ENCODE data around the gene SIK1. TPM values are rescaled to one million over a fixed set of nuclear protein-coding genes. Genes with fewer than 3 reads are reported as not detected.
"Not testable (repeated sequence)": the region's sequence is repeated elsewhere in the genome, so short reads cannot be mapped to it uniquely, and the experiment has no call there.

The SIK1 gene
- total RNA-seq, 1 donor from 2014 or later = 0.59 TPM

GRCh38 chr21:43398000-43398399 is 28.9 kb downstream of the SIK1 start:
- DNase-seq (ENCODE audit: low read depth, low spot score) = not testable (repeated sequence)

GRCh38 chr21:43397439-43397808 is 29.5 kb downstream of the SIK1 start:
- not testable (repeated sequence) for DNase-seq (ENCODE audit: low read depth, low spot score)

DNA sequence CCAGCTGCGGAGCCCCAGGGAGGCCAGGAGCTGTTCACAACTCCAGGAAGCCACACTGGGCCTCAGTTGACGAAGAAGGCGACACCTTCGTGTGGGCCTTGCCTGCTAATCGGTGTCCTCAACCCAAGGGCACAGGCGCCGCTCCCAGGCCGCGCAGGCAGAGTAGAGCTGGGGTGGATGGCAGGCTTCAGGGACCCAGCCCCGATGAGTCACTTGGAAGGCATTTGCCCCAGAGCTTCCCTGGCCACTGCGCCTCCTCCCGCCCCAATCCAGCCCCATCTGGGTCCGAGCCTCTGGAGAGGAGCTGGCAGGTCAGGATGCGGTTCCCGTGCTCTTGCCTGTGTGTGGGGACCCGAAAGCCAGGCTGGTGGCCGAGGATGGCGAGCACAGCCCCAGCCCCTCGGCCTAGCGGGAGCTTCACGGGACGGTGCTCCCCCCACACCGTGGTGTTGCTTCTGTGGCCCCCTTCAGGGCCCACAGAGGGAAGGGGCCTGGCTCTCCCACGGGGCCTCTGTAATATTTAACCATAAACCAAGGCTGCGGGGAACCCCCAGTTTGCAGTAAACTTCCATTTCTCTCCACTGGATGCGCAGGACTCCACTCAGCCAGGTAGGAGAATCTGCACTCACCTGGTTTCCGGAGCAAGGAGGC is 30.0 kb downstream of the SIK1 start:
- DNase-seq (ENCODE audit: low read depth, low spot score) = not testable (repeated sequence)

GRCh38 chr21:43383351-43383750 is 43.6 kb downstream of the SIK1 start:
- not testable (repeated sequence) for DNase-seq (ENCODE audit: low read depth, low spot score)

- not testable (repeated sequence) for DNase-seq (ENCODE audit: low read depth, low spot score)
These were observed 44.0 kb downstream of the SIK1 start for GRCh38 chr21:43382902-43383301.

GRCh38 chr21:43380852-43381533 is 45.9 kb downstream of the SIK1 start:
- DNase-seq (ENCODE audit: low read depth, low spot score) = not testable (repeated sequence)

DNA sequence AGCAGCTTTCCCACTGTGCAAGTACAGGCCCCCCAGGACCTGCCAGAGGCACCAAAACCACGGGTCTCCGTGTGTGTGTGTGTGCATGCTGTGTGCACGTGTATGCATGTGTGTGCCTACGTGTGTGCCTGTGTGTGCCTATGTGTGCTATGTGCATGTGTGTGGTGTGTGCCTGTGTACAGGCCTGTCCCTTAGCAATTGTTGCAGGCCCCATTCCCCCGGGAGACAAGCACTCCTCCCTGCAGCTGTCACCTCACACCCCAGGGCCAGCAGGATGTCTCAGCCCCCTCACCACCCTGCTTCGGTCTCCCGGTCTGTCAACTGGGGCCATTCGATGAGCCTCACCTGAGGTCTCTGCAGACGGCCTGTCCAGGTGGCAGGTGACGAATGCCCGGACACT is 46.6 kb downstream of the SIK1 start:
- not testable (repeated sequence) for DNase-seq (ENCODE audit: low read depth, low spot score)

DNA sequence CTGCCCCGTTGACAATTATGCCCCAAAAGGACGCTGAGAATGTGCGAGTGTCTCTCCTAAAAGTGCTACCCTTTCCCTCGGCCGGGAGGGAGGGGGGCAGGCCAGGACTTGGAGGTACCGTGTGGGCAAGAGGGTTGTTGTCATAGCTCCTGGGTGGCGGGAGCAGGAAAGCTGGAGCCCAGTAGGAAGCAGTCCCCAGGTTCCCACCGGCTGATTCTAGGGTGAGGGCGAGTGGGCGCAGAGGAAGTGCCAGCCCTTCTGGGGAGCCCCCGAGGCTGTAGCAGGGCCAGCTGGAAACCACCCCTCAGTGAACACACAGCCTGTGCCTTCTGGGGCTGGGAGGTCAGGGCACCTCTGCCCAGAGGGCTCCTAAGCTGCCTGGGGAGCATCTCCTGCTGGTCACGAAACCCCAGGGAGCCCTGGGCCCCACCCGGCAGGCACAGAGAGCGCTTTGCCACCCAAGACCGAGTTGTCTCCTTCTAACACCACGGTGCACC is 47.3 kb downstream of the SIK1 start:
- not testable (repeated sequence) for DNase-seq (ENCODE audit: low read depth, low spot score)

DNA sequence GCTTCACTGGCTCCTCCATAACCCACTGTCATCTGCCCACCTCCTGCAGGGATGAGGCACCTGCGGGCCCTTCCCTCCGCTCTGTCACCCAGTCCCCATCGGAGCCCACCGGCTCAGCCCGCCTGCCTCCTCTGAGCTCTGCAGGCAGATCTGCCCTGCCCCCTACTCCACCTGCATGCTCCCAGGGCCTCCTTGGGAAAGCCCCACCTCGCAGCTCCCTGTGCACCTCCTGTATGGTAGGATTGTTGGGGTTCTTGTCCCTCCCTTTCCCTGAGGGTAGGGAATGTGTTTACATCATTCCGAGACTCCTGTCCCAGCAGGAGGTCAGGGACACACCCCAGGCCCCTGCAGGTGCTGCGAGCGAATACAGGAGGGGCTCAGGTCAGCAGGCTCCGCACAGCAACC is 50.5 kb downstream of the SIK1 start:
- no peak for DNase-seq (ENCODE audit: low read depth, low spot score)

- DNase-seq (ENCODE audit: low read depth, low spot score) = no peak
These were observed 51.0 kb downstream of the SIK1 start for GRCh38 chr21:43375837-43376477.

DNA sequence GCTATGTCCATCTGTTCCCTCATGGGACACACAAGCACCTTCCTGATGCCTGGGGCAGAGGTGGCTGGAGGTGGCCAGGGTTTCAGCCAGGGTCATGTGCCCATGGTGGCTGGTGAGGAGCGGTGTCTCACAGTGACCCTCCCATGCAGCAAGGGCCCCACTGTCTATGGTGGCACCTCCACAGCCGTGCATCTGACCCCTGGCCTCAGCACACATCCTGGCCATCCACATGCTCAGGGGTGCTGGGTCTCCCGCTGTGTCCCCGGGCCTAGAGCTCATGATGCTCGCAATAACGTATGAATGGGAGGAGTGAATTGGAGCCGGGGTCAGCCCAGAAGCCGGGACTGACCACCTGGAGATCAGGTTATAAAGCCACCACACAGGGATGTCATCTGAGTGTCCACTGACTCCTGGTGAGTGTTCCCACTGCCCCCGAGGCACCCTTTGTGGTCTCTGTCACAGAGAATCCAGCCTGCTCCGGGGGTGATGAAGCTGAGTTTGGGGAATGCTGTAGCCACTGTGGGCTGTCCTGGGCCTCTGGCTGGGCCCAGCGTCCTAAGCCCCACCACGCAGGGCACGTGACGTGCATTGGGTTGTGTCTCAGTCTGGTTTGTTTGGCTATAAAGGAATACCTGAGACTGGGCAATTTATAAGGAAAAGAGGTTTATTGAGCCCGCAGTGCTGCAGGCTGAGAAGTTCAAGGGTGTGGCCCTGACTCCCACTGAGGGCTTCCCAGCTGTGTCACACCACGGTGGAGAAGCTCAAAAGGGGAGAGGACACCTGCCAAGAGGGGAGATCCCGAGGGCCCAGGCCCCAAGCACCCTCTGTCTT is 51.7 kb downstream of the SIK1 start:
- no peak for DNase-seq (ENCODE audit: low read depth, low spot score)

GRCh38 chr21:43374228-43374885 is 52.6 kb downstream of the SIK1 start:
- DNase-seq (ENCODE audit: low read depth, low spot score) = no peak

DNA sequence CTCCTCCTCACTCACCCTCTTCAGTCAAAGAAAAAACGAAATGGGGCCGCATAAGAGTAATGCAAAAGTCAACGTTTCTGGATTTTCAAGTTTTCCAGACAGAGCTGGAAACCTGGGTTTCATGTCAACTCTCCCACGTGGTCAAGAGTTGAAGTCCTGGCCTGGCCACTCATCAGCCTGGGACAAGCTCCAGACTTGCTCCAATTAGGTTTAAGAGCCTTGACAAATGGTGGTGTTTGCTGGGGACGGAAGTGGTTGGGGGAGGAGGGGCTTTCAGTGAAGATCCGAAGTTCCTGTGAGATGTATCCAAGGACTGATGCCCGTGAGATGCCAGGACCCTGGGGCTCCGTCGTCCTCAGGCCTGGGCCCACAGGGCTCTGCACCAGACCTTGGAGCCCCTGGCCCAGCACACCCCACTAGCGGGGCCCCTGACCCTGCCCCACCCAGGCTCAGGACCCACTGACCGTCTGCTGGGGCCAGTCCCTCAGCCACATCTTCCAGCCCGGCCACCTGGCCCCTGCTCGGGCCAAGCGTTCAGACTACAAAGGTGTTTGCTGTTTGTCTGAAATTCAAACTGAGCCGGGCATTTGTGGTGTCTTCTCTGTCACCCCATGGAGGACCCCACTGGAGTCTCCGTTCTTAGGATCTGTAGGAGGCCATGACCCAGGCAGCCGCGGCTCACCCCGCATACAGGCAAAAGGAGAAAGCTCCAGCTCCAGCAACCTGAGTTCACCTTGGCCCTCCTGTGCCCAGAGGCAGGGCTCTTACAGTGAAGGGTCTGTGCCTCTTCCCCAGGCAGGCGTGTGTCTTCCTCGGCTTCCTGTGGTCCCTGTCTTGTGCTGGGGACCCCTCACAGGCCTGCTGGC is 53.3 kb downstream of the SIK1 start:
- no peak for DNase-seq (ENCODE audit: low read depth, low spot score)

DNA sequence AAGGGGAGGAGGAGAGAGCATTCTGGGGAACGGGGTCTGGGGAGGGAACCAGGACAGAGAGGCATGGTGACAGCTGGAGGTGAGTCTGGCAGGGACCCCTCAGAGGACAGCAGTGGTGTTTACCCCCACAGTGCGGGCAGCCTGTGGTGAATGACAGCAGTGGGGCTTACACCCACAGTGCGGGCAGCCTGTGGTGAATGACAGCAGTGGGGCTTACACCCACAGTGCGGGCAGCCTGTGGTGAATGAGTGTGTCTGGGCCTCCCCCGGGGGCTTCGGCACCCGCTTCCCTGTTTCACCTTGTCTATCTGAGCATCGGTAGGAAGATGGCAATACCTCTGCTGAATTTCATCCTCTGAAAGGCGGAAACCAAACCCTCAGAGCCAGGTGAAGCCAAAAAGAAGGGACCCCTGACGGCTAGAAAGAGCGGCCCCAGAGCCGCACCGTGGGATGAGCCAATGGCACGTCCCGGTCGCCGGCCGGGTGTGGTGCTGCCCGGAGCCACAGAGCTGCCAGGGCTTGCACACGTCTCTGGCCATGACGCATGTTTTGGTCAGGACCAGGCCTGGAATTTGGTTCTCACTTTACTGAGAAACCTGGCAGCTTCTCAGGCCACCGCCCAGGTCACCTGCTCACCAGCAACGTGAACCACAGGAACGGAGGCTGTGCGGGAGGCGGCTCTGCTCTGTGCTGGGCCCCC is 54.1 kb downstream of the SIK1 start:
- DNase-seq (ENCODE audit: low read depth, low spot score) = no peak

DNA sequence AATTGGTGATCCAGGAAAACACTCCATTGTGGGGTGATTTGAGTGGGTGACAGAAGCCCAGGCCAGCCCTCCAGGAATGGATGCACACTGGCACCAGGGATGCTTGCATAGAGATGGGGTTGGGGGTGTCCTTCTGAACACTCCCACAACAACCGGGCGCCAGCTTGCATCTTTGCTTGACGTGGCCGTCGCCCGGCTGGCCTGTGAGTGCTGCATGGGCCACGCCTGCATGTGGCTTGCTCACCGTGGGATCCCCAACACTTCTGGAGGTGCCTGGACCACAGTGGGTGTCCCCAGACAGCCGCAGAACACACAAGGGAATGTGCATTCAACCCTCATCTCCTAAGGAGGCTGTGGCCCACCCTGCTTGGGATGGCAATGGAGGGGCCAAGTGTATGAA is 55.1 kb downstream of the SIK1 start:
- DNase-seq (ENCODE audit: low read depth, low spot score) = no peak

DNA sequence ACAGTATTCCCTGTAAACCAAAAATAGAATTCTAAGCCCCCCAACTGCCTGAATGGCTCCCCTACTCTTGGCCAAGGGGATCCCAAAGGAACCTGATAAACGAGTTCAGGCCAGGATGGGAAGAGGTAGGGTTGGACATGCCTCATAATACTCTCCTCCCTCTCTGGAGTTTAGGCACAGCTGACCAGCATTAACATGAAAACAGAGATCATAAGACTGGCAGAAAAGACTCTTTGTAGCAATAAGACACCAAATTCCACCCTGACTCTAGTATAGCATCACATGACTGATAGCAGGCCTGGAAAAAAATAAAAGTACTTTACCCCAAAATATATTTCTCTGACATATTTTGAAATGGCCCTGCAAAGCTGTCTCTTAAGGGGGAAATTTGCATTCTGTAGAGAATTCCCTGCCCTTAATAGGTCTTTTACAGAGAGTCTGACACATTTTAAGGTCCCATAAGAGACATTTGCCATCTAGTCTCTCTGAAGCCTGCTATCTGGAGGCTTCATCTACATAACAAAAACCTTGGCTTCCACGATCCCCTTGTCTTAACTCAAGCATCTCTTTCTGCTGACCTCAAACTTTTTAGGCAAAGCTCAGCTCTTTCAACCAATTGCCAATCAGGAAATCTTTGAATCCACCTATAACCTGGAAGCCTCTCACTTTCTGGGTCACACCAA is 55.9 kb downstream of the SIK1 start:
- DNase-seq (ENCODE audit: low read depth, low spot score) = no peak

DNA sequence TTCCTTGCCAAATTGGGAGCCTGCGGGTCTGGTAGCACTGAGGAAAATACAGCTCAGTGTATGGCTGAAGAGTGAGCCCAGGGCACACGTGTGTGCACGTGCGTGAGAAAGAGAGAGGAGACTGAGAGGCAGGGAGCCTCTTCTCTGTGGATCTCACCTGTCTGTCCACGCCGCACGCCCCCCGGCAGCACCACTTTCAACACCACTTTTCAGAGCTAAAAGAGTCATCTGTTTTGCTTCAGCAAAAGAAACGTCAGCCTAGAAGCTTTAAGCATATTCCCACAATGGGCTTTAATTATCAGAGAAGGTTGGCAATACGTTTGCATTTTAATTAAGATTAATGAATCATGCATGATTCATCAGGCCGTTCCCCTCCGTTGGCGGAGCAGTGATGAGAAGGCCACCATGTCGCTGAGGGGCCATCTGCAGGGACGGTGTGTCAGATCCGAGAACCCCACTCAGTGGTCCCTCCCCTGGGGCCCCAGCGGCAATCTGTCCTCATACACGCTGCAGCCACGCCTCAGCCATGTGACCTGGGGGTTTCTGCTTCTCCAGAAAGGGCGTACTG is 56.8 kb downstream of the SIK1 start:
- no peak for DNase-seq (ENCODE audit: low read depth, low spot score)

- DNase-seq (ENCODE audit: low read depth, low spot score) = no peak
These were observed 57.3 kb downstream of the SIK1 start for GRCh38 chr21:43369596-43370090.

All from pulmonary artery endothelial cell (primary cell).